A549 treated with RU486 at 1 μM for 4 hours (cell line): ENCODE data around the gene C1orf53. TPM values are rescaled to one million over a fixed set of nuclear protein-coding genes. Genes with fewer than 3 reads are reported as not detected.

Experiments
- total RNA-seq: library from RNA; stranded (reverse); fragments of 200-300 nt; extraction: Qiagen RNA extraction; gene quantifications from 5 replicates; pipeline ENCODE4 v1.2.3, GENCODE V29; 2022; ENCODE audit warnings: low read depth

The C1orf53 gene
- 5.6 to 8.3 TPM (median 7.4 TPM) in 5 replicates for total RNA-seq

GRCh38 chr1:197902454-197903195, at the start of gene C1orf53:
Gene C1orf53, plus strand, starts transcription at chr1:197902630. Its CDS starts 20 bp downstream, at chr1:197902650.

Other genes starting within 250 kb of the C1orf53 start
- 1.8 to 3.3 TPM (median 3.0 TPM) in 5 replicates for gene DENND1B, start 127.2 kb upstream of the C1orf53 start, total RNA-seq
- 0.05 to 0.12 TPM (median 0.09 TPM) in 3 of 5 replicates, not detected in the others for gene LHX9, start 14.7 kb downstream of the C1orf53 start, total RNA-seq